PFSK-1 (cell line): ENCODE data around the gene CASP10.

ENCODE experiments used
- FOXP2 ChIP-seq: optimal IDR thresholded peaks from 2 replicates; pipeline ENCODE3; 2011; ENCODE audit warnings: borderline replicate concordance, control low read depth, inconsistent platforms; ENCODE audit not compliant: insufficient read depth; ENCODE audit errors: extremely low read length, extremely low read depth
- POLR2AphosphoS5 ChIP-seq: IDR thresholded peaks from 2 replicates; pipeline ENCODE4 v1.6.1; 2012; ENCODE audit warnings: low read depth, mild to moderate bottlenecking, control low read depth, low read length, moderate library complexity
- SIN3A ChIP-seq: IDR thresholded peaks from 2 replicates; pipeline ENCODE4 v1.6.1; 2012; ENCODE audit warnings: mild to moderate bottlenecking, low read length, moderate library complexity, borderline replicate concordance; ENCODE audit not compliant: insufficient read depth
- TAF1 ChIP-seq: IDR thresholded peaks from 2 replicates; pipeline ENCODE4 v1.6.1; 2012; ENCODE audit warnings: low read length, control low read depth, borderline replicate concordance; ENCODE audit not compliant: insufficient read depth
- TF ChIP-seq, protein P1 (sequence below), 2 experiments: IDR thresholded peaks; 2 replicates each; pipeline versions ENCODE4 v1.6.1 to v1.8.0; 2011 to 2012; ENCODE audit warnings: low read depth in 2 of 2, low read length in 2 of 2, control low read depth in 1 of 2, inconsistent platforms in 1 of 2, mild to moderate bottlenecking in 1 of 2, moderate library complexity in 1 of 2; ENCODE audit not compliant: insufficient read depth in 1 of 2

The CASP10 gene

DNA sequence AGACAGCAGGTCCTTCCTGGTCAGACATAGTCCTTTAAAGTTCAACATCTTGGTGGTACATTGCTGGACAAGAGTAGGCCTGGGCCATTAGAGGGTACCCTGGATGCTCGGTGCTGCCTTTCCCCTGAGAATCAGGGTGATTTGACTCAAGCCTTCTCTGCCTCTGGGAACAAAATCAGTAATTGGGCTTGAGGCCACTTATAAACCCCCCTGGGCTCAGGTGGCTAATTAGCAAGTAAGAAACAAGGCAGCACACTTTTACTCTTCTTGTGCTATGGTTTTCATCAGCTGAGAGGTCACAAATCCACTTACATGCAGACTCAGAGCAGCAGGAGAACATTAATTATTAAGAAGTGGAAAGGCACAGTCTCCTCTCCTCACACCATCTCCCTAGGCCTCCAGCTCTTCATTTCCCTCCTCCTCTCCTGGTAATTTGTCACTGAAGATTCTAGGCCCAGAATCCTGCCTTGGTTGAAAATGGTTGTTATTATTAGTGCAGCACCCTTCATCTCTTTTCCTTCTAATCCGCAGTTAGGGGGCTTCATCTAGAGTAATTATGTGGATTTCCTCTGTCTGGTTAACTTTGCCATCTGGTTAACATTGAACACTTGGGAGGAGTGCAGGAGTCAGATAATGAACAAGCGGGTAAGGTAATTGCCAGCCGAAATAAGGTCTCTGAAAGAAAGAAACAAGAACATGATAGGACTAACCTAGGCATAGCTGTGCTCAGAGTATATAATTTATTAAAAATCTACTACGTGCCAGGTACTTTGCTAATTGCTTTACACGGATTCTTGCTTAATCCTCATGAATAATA, 29.7 kb upstream of the CASP10 start:
- TF ChIP-seq POLR2AphosphoS5 = no peak
- TF ChIP-seq, protein P1, sequence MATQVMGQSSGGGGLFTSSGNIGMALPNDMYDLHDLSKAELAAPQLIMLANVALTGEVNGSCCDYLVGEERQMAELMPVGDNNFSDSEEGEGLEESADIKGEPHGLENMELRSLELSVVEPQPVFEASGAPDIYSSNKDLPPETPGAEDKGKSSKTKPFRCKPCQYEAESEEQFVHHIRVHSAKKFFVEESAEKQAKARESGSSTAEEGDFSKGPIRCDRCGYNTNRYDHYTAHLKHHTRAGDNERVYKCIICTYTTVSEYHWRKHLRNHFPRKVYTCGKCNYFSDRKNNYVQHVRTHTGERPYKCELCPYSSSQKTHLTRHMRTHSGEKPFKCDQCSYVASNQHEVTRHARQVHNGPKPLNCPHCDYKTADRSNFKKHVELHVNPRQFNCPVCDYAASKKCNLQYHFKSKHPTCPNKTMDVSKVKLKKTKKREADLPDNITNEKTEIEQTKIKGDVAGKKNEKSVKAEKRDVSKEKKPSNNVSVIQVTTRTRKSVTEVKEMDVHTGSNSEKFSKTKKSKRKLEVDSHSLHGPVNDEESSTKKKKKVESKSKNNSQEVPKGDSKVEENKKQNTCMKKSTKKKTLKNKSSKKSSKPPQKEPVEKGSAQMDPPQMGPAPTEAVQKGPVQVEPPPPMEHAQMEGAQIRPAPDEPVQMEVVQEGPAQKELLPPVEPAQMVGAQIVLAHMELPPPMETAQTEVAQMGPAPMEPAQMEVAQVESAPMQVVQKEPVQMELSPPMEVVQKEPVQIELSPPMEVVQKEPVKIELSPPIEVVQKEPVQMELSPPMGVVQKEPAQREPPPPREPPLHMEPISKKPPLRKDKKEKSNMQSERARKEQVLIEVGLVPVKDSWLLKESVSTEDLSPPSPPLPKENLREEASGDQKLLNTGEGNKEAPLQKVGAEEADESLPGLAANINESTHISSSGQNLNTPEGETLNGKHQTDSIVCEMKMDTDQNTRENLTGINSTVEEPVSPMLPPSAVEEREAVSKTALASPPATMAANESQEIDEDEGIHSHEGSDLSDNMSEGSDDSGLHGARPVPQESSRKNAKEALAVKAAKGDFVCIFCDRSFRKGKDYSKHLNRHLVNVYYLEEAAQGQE (IDR thresholded peaks at IDR 0.05; ENCODE audit: insufficient read depth in 1 of 2, low read depth in 2 of 2, low read length in 2 of 2) = no peak
- no peak for TF ChIP-seq FOXP2
- no peak for TF ChIP-seq TAF1
- no peak for TF ChIP-seq SIN3A

DNA sequence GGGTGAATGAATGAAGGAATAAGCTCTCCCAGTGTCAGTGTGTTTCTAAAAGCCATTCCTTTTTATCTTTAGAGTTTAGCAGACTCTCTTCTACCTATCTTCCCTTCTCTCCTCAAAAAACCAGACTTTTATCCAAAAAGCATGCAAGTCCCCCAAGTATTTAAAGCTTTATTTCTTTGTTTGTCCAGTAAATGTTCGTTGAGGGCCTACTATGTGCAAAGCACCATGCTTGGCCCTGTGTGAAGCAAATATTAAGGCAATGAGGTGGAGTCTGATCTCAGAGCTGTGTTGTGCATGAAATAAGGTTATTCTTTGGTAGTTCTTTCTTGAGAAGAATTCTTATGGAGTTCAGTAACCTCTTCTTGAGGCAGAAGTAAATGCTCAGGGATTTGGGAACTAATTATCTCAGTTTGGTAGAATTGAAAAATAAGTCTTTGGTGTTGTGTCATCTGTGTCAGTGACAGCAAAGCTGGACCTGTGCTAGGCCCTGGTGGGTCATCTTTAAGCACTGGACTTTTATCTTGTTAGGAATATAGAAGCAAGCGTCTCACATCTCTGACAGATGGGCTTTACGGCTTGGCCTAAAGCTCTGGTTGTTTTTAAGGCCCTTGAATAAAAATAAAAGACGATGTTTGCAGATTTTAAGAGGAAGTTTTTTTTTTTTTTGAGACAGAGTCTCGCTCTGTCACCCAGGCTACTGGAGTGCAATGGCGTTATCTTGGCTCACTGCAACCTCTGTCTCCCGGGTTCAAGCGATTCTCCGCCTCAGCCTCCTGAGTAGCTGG, 28.1 kb upstream of the CASP10 start:
- no peak for TF ChIP-seq SIN3A
- TF ChIP-seq POLR2AphosphoS5 = no peak
- no peak for TF ChIP-seq TAF1
- no peak for TF ChIP-seq FOXP2
- TF ChIP-seq, protein P1 (IDR thresholded peaks at IDR 0.05; ENCODE audit: insufficient read depth in 1 of 2, low read depth in 2 of 2, low read length in 2 of 2) = no peak

DNA sequence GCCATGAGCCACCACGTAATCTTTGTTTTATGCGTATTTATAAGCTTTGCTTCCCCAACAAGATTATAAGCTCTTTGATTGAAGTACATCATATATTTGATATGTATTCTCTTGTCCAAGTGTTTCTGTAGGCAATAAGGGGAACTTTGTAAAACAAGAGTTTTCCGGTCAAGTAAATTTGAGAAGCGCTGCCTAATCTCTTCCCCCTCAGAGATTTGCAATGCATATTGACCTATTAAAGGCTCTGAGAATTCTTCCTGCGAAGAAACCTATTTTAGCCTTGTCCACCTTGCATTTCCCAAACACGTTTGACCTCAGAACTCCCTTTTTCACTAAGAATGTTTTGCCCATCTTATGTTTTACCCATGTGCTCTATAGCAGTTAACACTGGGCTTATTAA, 26.9 kb upstream of the CASP10 start:
- TF ChIP-seq TAF1 = no peak
- TF ChIP-seq, protein P1 (IDR thresholded peaks at IDR 0.05; ENCODE audit: insufficient read depth in 1 of 2, low read depth in 2 of 2, low read length in 2 of 2) = no peak

DNA sequence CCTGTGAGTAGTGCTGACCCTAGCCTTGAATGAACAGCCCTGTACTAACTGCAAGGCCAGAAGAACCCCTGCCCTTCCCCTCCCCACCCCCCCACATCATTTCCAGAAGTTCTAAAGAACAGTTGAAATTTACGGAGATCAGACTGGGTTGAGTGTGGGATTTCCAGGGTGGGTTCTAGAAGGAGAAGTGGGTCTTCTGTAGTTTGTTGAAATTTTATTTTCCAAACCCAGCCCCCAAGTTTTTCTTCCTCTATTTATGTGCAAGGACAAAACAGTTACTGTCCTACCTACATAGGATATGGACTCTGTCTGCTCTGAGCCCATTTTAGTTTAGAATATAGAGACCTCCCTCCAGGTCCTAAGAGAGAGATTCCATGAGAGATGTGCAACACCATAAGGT, 26.3 kb upstream of the CASP10 start:
- TF ChIP-seq FOXP2 (no peak), SIN3A (no peak), TAF1 (no peak), POLR2AphosphoS5 (no peak)
- TF ChIP-seq, protein P1 (IDR thresholded peaks at IDR 0.05; ENCODE audit: insufficient read depth in 1 of 2, low read depth in 2 of 2, low read length in 2 of 2) = no peak
